ENCODE data around the gene P4HA2. TPM values are rescaled to one million over a fixed set of nuclear protein-coding genes. Genes with fewer than 3 reads are reported as not detected.

The P4HA2 gene
- total and polyA plus RNA-seq, 2 of the 13 experiments (the other 11 are each of a cell fraction or from before 2014, with no cell fraction given) = 37.7 to 126 TPM

DNA sequence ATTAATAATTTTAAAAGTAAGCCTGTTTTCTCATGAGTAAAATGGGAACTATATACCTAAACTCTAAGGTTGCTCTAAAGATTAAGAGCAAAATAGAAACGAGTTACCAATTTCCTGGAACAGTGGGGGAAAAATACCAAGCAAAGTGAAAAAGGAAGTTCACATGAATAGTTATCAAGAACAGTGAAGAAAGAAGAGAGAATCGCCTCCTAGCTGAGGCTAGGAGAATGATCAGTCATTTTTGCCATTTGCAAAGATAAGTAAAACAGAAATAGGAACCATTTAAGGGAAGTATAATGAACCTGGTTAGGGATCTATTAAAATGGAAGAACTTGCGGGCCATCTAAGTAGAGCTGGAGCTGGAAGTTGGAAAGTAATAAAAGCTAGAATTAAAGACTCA is 50.7 kb downstream of the P4HA2 start:
- Histone ChIP-seq H3K4me1 (ENCODE audit: insufficient read depth, low read length) (peaks cover 18% of the 10 kb centered on the region; the same call in 1 of the 2 replicates), H3K4me3 (replicated peaks in 1 of 3; ENCODE audit: insufficient read depth in 1 of 3, low read depth in 2 of 3, low read length in 3 of 3) (no peak overlapping the region), H3K36me3 (replicated peaks in 1 of 2; ENCODE audit: control insufficient read depth in 1 of 2, insufficient read depth in 2 of 2, low read length in 2 of 2) (no peaks in the 10 kb centered on the region), H3K27me3 (ENCODE audit: control insufficient read depth in 1 of 2, insufficient read depth in 2 of 2, low read length in 2 of 2) (no peaks in the 10 kb centered on the region), H3K4me2 (ENCODE audit: low read depth, low read length) (no peak overlapping the region), H3K27ac (ENCODE audit: extremely low read length, insufficient read depth, low read length) (no peak overlapping the region), H2AFZ (ENCODE audit: low read length) (no peak overlapping the region), H3K9me3 (ENCODE audit: low read length) (no peaks in the 10 kb centered on the region), H3K9ac (ENCODE audit: insufficient read depth, low read depth, low read length) (no peak overlapping the region), H3K79me2 (ENCODE audit: insufficient read depth, low read length) (no peaks in the 10 kb centered on the region), H4K20me1 (ENCODE audit: insufficient read depth, low read length) (no peaks in the 10 kb centered on the region)
- BruUV-seq (replicated peaks) = no TSS peak
- POLR2A ChIA-PET = no interaction called here
- 35% methylated on average over 3 of the region's 3 CpGs for WGBS (ENCODE audit: low lambda C conversion rate)
- CTCF ChIA-PET (ENCODE audit: low intra/inter-chr PET ratio, low total read pairs) = no interaction called here
- no peak for TF ChIP-seq HMGA1 (CRISPR knock-in tag; conservative IDR thresholded peaks at IDR 0.05)
- no peak for TF ChIP-seq TRIM24 (CRISPR knock-in tag; IDR thresholded peaks at IDR 0.05)
- TF ChIP-seq, protein P1, sequence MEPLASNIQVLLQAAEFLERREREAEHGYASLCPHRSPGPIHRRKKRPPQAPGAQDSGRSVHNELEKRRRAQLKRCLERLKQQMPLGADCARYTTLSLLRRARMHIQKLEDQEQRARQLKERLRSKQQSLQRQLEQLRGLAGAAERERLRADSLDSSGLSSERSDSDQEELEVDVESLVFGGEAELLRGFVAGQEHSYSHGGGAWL (CRISPR knock-in tag; IDR thresholded peaks at IDR 0.05) = no peak
- no peak for TF ChIP-seq ELK4 (CRISPR knock-in tag; IDR thresholded peaks at IDR 0.05; ENCODE audit: borderline replicate concordance)
- TF ChIP-seq EZH2 (conservative IDR thresholded peaks at IDR 0.05; ENCODE audit: low read depth, low read length) = no peak
- TF ChIP-seq YY1 (IDR thresholded peaks at IDR 0.05; ENCODE audit: insufficient read depth, insufficient replicate concordance, low read depth, low read length) = no peak
- no peak for TF ChIP-seq MTF2 (CRISPR knock-in tag; IDR thresholded peaks at IDR 0.05; ENCODE audit: borderline replicate concordance)
- TF ChIP-seq ZNF672 (CRISPR knock-in tag; IDR thresholded peaks at IDR 0.05) = no peak
- intact Hi-C loops (cut with micrococcal nuclease; ENCODE audit: unreplicated experiment) (loop anchor here (5.0 kb wide), 1 partner anchor 110 kb away; no protein-coding TSS in a partner anchor), in situ Hi-C loops (cut with HindIII; ENCODE audit: extremely low pct_ligation_motif_present, low pct_unique_long_range_greater_than_20kb) (no loop called here)
- ATAC-seq = no peak
- DNase-seq (ENCODE audit: low spot score) = no peak
- FAIRE-seq = no peak
